AG08395 (cell line): ENCODE measurements around the gene GNG7.
A peak's percentile ranks its signal among the peaks of the same experiment; 100 is the strongest.
"Not testable (repeated sequence)": the region's sequence is repeated elsewhere in the genome, so short reads cannot be mapped to it uniquely, and the experiment has no call there.

ENCODE experiments used
- DNase-seq: peaks from one replicate; pipeline ENCODE4 v3.0.0; 2012; ENCODE audit warnings: mixed read lengths, low spot score

GNG7 gene

GRCh38 chr19:2641332-2641698, 61.2 kb downstream of the GNG7 start:
- DNase-seq, result no peak

DNA sequence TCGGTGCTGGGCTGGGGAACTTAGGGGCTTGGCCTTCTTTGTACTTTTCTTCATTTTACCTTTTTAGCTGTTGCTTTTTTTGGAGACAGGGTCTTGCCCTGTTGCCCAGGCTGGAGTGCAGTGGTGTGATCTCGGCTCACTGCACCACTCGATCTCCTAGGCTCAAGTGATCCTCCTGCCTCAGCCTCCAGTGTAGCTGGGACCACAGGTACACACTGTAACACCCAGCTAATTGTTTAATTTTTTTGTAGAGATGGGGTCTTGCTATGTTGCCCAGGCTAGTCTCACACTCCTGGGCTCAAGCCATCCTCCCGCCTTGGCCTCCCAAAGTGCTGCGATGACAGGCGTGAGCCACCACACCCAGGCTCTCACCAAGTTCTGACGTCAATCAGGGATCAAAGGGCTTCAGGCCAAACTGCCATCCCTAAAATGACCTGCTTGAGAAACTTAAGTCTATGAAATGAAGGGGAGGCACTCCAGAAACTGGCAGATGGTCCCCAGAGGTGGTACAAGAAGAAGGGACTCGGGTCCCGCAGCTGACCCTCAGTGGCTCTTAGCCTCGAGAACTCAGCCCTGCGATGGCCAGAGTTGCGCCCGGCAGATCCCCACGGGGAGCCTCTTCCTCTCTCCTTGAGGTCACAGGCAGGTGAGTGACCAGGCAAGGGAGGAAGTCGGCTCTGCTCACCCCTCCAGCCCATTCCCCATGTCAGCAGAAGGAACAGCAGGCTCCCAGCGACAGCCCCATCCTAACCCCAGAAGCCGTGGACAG, 61.7 kb downstream of the GNG7 start:
- no peak for DNase-seq

DNA sequence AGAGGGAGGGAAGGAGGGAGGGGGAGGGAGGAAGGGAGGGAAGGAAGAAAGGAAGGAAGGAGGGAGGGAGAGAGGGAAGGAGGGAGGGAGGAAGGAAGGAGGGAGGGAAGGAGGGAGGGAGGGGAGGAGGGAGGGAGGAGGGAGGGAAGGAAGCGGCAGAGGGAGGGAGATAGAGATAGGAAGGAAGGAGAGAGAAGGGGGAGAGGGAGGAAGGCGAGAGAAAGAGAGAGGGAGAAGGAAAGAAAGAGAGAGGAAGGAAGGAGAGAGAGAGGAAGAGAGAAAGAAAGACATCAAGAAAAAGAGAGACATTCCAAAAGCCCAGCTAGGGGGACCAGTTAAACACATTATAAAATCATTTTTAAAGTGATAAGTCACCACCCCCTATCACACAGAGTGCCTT, 62.5 kb downstream of the GNG7 start:
- no peak for DNase-seq

DNA sequence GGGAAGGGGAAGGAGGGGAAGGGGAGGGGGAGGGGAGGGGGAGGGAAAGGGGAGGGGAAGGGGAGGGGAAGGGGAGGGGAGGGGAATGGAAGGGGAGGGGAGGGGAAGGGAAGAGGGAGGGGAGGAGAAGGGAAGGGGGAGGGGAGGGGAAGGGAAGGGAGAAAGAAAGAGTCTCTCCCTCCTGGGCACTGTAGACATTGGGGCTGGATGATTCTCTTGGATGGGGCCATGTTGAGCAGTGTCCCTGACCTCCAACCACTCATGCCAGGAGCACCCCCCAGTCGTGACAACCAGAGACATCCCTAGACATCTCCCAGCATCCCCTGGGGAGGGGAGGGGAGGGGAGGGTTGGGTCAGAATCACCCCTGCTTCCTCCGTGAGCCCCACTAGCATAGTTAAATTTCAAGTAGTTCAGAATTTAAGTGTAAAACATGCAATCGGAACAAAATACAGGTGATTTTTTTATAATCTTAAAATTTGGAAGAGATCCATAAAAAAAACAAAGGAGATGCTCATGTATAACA, 64.0 kb downstream of the GNG7 start:
- no peak for DNase-seq

DNA sequence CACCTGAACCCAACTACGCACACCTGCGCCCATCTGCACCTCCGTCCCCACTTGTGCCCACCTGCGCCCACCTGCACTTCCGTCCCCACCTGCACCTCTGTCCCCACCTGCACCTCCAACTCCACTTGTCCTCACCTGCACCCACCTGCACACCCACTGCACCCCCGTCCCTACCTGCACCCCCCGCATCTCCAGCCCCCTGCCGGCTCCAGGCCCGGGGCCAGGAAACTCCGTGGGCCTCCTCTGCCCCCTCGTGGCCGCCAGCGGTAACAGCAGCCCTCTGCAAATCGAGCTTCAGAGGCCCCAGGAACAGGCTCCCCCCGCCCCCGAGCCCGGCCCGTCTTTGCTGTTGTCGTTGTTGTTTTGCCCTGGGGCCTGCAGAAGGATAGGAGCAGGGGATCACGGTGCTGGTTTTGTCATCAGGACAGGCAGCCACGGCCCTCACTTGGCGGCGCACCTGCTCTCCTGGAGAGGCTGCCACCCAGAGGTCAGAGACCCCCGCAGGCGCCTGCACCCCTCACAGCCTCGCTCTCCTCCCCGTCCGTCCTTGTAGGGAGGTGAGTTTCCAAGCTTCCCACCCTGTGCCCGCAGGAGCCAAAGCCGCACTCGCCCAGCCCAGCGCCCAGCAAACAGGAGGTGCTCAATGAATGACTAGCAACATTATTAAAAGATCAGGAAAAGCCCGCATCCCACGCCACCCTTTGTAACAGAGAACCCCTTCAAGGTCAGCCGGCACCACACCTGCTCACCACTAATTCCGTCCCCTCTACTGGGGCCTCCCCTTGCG, 65.4 kb downstream of the GNG7 start:
- DNase-seq, result peak; percentile 79

- no peak for DNase-seq
These were observed 66.2 kb downstream of the GNG7 start for GRCh38 chr19:2636141-2636896.

DNA sequence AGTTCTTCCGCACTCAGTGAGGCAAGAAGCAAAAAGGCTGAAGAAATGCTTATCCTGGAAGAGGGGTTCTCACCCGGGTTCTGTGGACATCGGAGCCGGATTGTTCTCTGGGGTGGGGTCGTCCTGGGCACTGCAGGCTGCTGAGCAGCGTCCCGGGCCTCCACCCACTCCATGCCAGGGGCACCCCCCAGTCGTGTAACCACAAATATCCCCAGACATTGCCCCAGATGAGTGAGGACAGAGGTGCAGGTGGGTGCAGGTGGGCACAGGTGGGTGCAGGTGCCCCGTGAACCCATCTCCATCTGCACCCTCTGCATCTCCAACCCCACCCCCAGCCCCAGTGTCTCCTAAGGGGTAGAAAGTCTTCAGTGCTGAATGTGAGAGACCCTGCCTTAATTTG, 67.5 kb downstream of the GNG7 start:
- DNase-seq, result no peak

- no peak for DNase-seq
These were observed 68.1 kb downstream of the GNG7 start for GRCh38 chr19:2634228-2634951.

DNA sequence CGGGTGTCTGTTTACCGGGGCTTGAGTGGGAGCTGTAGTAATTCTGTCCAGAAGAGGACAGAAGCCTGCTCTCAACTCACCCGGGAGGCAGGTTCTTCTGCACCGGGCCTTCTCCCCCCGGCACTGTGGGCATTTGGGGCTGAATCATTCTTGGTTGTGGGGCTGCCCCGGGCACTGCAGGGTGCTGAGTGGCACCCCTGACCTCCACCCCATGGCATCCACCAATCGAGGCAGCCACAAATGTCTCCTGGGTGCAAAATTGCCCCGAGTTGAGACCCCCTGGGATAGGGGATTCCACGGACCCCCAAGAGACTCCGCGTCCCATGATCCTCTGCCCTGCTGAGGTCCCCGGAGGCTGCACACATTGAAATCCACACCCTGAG, 68.8 kb downstream of the GNG7 start:
- DNase-seq, result no peak

DNA sequence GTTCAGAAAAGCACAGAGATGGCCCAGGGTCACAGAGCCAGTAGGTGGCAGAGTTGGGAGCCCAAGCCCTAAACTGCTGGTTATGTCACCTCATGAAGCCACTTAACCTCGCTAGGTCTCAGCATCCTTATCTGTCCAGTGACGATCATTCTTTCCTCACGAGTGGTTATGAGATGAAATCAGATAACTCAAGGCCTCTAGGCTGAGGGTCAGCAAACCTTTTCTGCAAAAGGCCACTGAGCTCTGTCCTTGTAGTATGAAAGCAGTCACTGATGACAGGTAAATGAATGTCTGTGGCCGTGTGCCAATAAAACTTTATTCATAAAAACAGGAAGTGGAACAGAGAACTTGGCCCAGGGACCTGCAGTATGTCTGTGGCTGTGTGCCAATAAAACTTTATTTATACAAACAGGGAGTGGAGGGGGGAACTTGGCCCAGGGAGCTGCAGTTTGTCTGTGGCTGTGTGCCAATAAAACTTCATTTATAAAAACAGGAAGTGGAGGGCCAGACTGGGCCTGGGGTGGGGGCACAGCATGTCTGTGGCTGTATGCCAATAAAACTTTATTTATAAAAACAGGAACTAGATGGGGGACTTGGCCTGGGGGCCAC, 71.2 kb downstream of the GNG7 start:
- no peak for DNase-seq

DNA sequence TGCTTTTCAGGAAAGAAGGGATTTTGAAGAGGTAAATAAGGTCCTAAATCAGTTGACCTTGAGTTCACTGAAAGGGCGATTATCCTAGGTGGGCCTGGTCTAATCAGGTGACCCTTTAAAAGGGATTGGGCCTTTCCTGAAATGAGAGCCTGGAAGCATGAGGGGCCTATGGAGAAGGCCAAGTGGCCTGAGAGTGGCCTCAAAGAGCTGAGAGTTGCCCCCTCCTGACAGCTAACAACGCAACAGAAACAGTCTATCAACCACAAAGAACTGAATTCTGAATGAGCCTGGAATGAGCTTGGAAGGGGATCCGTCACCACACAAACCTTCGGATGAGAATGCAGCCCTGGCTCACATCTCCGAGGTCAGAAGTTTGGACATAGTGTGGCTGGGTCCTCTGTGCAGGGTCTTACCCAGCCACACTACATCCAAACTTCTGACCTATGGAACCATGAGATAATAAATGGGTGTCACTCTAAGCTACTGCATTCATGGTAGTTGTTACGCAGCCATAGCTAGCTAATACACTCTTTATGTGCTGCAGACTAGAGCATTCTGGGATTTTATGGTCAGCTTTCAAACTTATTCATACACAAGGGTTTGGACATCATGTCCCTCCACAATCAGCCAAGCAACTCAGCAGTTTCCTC, 72.0 kb downstream of the GNG7 start:
- DNase-seq, result no peak

- no peak for DNase-seq
These were observed 72.8 kb downstream of the GNG7 start for GRCh38 chr19:2629491-2630351.

- DNase-seq, result no peak
These were observed 73.9 kb downstream of the GNG7 start for GRCh38 chr19:2628597-2628996.

DNA sequence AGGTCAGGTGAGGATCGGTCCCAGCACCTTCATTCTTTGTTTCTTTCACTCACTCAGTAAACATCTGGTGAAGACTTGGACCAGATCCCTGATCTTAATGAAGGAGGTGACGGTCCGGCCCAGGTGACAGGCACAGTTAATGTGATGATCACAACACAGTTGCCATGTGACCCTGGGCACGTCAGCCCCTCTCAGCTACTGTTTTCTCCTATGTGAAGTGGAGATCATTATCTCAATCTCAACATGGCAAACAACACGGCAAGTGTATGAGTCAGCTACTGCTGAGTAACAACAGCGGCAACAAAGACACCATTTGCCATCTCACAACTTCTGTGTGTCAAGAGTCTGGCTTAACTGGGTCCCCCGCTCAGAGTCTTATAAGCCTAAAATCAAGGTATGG, 74.6 kb downstream of the GNG7 start:
- DNase-seq, result no peak

- DNase-seq, result peak; percentile 97
These were observed 75.1 kb downstream of the GNG7 start for GRCh38 chr19:2627319-2627829.

- DNase-seq, result no peak
These were observed 77.1 kb downstream of the GNG7 start for GRCh38 chr19:2625434-2625833.

DNA sequence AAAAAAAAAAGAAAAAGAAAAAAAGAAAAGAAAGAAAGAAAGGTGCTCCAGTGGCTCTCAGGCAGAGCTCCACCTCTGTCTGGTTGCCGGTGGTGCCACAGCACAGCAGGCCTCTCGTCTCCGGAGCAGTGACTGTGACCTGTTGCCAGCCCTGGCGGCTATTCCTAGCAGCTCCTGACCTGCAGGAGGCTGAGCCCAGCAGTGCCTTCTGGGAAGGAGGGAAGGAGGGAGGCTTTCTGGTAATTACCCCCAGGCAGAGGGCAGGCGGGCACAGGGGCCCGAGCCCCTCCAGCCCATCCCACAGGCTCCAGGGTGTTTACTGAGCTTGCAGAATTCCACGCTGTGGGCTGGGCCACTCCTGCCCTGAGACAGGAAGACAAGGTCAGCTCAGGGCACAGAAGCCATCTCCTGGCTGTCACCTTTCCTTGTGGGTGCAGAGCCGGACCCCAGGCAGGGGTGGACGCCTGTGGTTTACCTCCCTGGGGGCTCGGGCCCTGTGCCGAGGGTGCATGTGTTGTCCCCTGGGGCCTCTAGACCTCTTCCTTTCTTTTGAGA, 77.9 kb downstream of the GNG7 start:
- no peak for DNase-seq

DNA sequence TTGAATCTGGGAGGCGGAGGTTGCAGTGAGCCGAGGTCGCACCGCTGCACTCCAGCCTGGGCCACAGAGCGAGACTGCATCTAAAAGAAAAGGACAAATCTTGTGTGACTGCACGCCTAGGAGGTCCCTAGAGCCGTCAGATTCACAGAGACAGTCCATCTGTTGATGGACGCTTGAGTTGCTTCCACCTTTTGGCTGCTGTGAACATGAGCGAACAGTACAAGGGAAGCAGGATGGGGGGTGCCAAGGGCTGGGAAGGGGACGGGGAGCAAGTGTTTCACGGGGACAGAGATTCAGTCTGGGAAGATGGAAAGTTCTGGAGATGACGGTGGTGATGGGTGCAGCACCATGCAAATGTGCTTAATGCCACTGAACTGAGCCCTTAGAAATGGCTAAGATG, 78.7 kb downstream of the GNG7 start:
- no peak for DNase-seq

GRCh38 chr19:2622371-2622961, 80.0 kb downstream of the GNG7 start:
- DNase-seq, result not testable (repeated sequence)
